Mesothelial cell of epicardium (in vitro differentiated cells): Measurements from ENCODE around the gene CFAP77. TPM values are rescaled to one million over a fixed set of nuclear protein-coding genes. Genes with fewer than 3 reads are reported as not detected.

ENCODE experiments used
- DNase-seq, 2 experiments: peaks; one replicate each; pipeline ENCODE4 v3.0.0; 2021; ENCODE audit warnings: low spot score in 2 of 2; ENCODE audit not compliant: unreplicated experiment in 2 of 2
- H3K27ac Mint-ChIP-seq: 2 replicates; pipeline ENCODE4 v1.8.0; 2021; ENCODE audit warnings: mixed read lengths
- H3K27me3 Mint-ChIP-seq: 2 replicates; pipeline ENCODE4 v1.8.0; 2021; ENCODE audit warnings: low read depth, mixed read lengths
- H3K36me3 Mint-ChIP-seq: 2 replicates; pipeline ENCODE4 v1.8.0; 2021; ENCODE audit warnings: mixed read lengths
- H3K4me1 Mint-ChIP-seq: 2 replicates; pipeline ENCODE4 v1.8.0; 2021; ENCODE audit warnings: mixed read lengths
- H3K4me3 Mint-ChIP-seq: 2 replicates; pipeline ENCODE4 v1.8.0; 2021; ENCODE audit warnings: mild to moderate bottlenecking, moderate library complexity, mixed read lengths
- H3K9me3 Mint-ChIP-seq: 2 replicates; pipeline ENCODE4 v1.8.0; 2021; ENCODE audit warnings: mixed read lengths
- CTCF ChIP-seq: fragments of 200-600 bp; sonication (generic); IDR thresholded peaks from one replicate; pipeline ENCODE4 v1.5.0; 2021; ENCODE audit warnings: antibody characterized with exemption; ENCODE audit not compliant: unreplicated experiment
- total RNA-seq: library from RNA; stranded (reverse); gene quantifications from 3 replicates; pipeline ENCODE4 v1.2.1, GENCODE V29; 2021

Gene CFAP77
- total RNA-seq, 1 donor from 2014 or later, result not detected

DNA sequence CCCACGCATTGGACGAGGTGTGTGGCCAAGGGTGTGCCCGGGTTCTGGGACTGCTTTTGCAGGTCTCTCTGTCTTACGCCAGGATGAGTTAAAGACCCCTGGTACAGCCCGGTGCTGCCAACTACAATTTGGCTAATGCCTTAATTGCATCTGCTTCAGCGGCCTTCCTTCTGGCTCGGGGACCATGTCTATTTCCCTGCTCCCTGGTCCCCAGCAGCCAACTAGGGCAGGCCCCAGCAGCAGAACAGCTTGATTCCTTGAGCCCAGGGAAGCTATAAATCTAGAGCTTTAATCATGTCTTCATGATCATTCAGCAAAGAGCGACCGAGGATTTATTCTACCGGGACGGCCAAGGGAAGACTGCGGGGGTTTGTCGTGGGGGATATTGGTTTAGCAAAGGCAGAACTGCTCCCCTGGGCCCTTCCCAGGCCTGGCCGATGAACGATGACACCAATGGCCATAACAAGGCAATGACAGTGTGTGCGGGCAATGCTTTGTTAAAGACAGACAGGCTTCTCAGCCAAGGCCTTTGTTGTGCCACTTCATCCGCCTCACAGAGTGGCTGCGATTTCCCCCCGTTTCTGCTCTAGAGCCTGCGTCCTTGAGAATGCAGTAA is 51.4 kb downstream of the CFAP77 start:
- H3K9me3 Mint-ChIP-seq, result no peaks in the 10 kb centered on the region
- H3K36me3 Mint-ChIP-seq, result no peaks in the 10 kb centered on the region
- peaks cover 11% of the 10 kb centered on the region for H3K4me1 Mint-ChIP-seq
- no peak overlapping the region for H3K4me3 Mint-ChIP-seq
- no peak for DNase-seq
- no peak for TF ChIP-seq CTCF
- H3K27me3 Mint-ChIP-seq, result peaks cover 29% of the 10 kb centered on the region
- H3K27ac Mint-ChIP-seq, result no peak overlapping the region

GRCh38 chr9:132461971-132462370 is 52.0 kb downstream of the CFAP77 start:
- no peak for DNase-seq
- H3K27me3 Mint-ChIP-seq, result peaks cover 27% of the 10 kb centered on the region
- peaks cover 11% of the 10 kb centered on the region for H3K4me1 Mint-ChIP-seq
- H3K9me3 Mint-ChIP-seq, result no peaks in the 10 kb centered on the region
- H3K27ac Mint-ChIP-seq, result no peak overlapping the region
- H3K36me3 Mint-ChIP-seq, result no peaks in the 10 kb centered on the region
- H3K4me3 Mint-ChIP-seq, result no peak overlapping the region
- TF ChIP-seq CTCF, result no peak

DNA sequence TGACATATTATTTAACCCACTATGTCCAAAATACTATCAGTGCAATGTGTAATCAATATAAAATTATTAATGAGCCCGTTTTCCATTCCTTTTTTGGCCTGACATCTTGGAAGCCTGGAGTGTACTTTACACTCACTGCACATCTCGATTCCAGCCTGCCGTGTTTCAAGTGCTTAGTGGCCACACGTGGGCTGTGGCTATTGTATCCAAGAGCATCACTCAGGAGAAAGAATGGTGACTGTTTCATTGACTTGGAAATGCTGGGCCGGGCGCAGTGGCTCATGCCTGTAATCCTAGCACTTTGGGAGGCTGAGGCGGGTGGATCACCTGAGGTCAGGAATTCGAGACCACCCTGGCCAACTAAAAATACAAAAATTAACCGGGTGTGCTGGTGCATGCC is 54.5 kb downstream of the CFAP77 start:
- H3K9me3 Mint-ChIP-seq, result peaks cover 4% of the 10 kb centered on the region
- H3K27ac Mint-ChIP-seq, result no peak overlapping the region
- DNase-seq, result no peak
- H3K36me3 Mint-ChIP-seq, result no peaks in the 10 kb centered on the region
- TF ChIP-seq CTCF, result no peak
- H3K27me3 Mint-ChIP-seq, result peaks cover 46% of the 10 kb centered on the region
- H3K4me1 Mint-ChIP-seq, result no peaks in the 10 kb centered on the region
- H3K4me3 Mint-ChIP-seq, result no peak overlapping the region

- TF ChIP-seq CTCF, result no peak
- H3K4me1 Mint-ChIP-seq, result no peaks in the 10 kb centered on the region
These were observed 55.2 kb downstream of the CFAP77 start for GRCh38 chr9:132465131-132465635.

GRCh38 chr9:132472199-132472598 is 62.2 kb downstream of the CFAP77 start:
- Mint-ChIP-seq H3K27ac (no peak overlapping the region), H3K27me3 (peaks cover 38% of the 10 kb centered on the region), H3K4me3 (no peak overlapping the region), H3K36me3 (no peaks in the 10 kb centered on the region), H3K9me3 (peaks cover 3% of the 10 kb centered on the region), H3K4me1 (no peaks in the 10 kb centered on the region)
- no peak for DNase-seq
- TF ChIP-seq CTCF, result no peak

More at GRCh38 chr9:132465131-132465635, 55.2 kb downstream of the CFAP77 start:
- no peak for DNase-seq
- Mint-ChIP-seq H3K36me3 (no peaks in the 10 kb centered on the region), H3K27me3 (peaks cover 46% of the 10 kb centered on the region), H3K4me3 (no peak overlapping the region), H3K27ac (no peak overlapping the region), H3K9me3 (peaks cover 4% of the 10 kb centered on the region)
